ENCODE measurements around the gene STK11. TPM values are rescaled to one million over a fixed set of nuclear protein-coding genes. Genes with fewer than 3 reads are reported as not detected.
A peak's percentile ranks its signal among the peaks of the same experiment; 100 is the strongest.

The STK11 gene
- total and polyA plus RNA-seq, 2 of the 4 experiments (the other 2 are of a cell fraction) = 39.3 to 42.8 TPM

DNA sequence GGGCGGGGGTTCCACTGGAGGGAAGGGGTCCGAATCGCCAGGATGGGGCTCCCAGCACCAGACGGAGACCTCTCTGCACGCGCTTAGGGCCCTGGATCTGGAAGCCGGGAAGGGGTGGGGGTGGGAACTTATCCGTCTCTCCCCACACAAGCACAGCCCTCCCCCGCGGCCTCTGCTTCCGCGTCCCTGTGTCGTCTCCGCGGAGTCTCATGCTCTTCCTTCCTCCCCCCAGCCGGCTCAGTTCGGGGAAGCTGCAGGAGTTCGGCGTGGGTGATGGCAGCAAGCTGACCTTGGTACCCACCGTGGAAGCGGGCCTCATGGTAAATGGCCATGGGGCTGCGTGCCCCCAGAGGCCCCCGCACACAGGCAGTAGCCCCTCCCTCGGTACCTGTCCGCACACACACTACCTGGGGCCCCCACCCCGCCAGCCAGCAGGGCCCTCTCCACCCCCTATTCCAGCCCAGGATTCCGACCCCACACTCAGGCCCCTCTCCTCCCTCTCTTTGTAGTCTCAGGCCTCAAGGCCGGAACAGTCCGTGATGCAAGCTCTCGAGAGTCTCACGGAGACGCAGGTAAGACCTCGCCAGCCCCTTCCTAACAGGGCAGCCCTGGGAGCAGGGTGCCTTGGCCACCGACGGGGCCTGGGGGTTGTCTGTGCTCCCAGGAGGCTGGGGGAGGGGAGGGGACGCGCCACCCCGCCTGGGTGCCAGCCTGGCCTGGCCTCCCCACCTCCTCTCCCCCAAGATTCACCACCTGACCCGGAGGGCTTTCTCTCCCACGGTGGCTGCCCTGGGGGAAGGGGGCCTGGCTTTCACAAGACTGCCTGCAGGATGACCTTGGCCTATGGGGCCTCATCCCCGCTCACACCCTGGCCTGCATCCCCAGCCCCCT is 46.0 kb downstream of the STK11 start:
- peak overlapping the region; percentile 84 for H3K56ac ChIP-seq (ENCODE audit: extremely low read depth, insufficient read depth, low read length)
- peak overlapping the region; percentile 99 for H3K27ac ChIP-seq (ENCODE audit: insufficient read depth, low read length)
- H2AFZ ChIP-seq (replicated peaks; ENCODE audit: low read length, poor library complexity) = peak overlapping the region; percentile 14
- H4K5ac ChIP-seq (ENCODE audit: low read depth, low read length) = peak overlapping the region; percentile 80
- H3K23ac ChIP-seq (ENCODE audit: low read depth, low read length) = peak overlapping the region; percentile 97
- DNase-seq = peak; percentile 68
- peaks cover 50% of the 10 kb centered on the region for H3K36me3 ChIP-seq (ENCODE audit: control insufficient read depth, insufficient read depth, low read length)
- peak overlapping the region; percentile 96 for H3K14ac ChIP-seq (replicated peaks; ENCODE audit: low read depth, low read length)
- WGBS, 2 experiments (ENCODE audit: extremely low coverage in 2 of 2, insufficient read length in 1 of 2) = 0% methylated on average over 8 of the region's 41 CpGs; no CpG with 5 or more reads in 1 of the 2 experiments
- H3K79me1 ChIP-seq (ENCODE audit: low read depth in 1 of 2, low read length in 2 of 2) = peaks cover 0 to 30% of the 10 kb centered on the region in 2 experiments; a peak in 2 of 4 replicates
- no peaks in the 10 kb centered on the region for H3K9me1 ChIP-seq (ENCODE audit: insufficient read depth, low read length)
- peak overlapping the region; percentile 85 for H3K18ac ChIP-seq (ENCODE audit: low read depth, low read length)
- H2BK15ac ChIP-seq (ENCODE audit: low read depth, low read length) = peak overlapping the region; percentile 76; the same call in 1 of the 3 replicates
- peak overlapping the region; percentile 97 for H4K91ac ChIP-seq (ENCODE audit: insufficient read depth, low read depth, low read length)
- peak overlapping the region; percentile 94 for H3K4me3 ChIP-seq (ENCODE audit: insufficient read depth, low read depth, low read length)
- peaks cover 29% of the 10 kb centered on the region for H3K4me1 ChIP-seq (ENCODE audit: control insufficient read depth, insufficient read depth, low read length)
- H3K27me3 ChIP-seq (ENCODE audit: control insufficient read depth, insufficient read depth, low read length) = no peaks in the 10 kb centered on the region
- intact Hi-C loops (cut with micrococcal nuclease) (no loop called here), in situ Hi-C loops (cut with MboI; ENCODE audit: low sequenced_read_pairs) (no loop called here), dilution Hi-C loops (cut with HindIII; ENCODE audit: low sequenced_read_pairs, unreplicated experiment) (no loop called here)
- peak overlapping the region; percentile 92 for H2AK9ac ChIP-seq (replicated peaks; ENCODE audit: low read depth, low read length, poor library complexity)
- H2BK5ac ChIP-seq (ENCODE audit: low read depth, low read length, poor library complexity, severe bottlenecking) = peak overlapping the region; percentile 99
- peak overlapping the region; percentile 85 for H2BK120ac ChIP-seq (ENCODE audit: low read depth, low read length)
- peak overlapping the region; percentile 98 for H3K4ac ChIP-seq (ENCODE audit: low read depth, low read length)
- CTCF ChIA-PET = no interaction called here
- no peak for TF ChIP-seq MAFK (IDR thresholded peaks at IDR 0.05; ENCODE audit: low read depth, low read length)
- TF ChIP-seq MXI1 (IDR thresholded peaks at IDR 0.05; ENCODE audit: borderline replicate concordance, low read depth, low read length) = no peak
- 0 out of 2 replicates have a peak, but pooled peaks have one; percentile 48 for TF ChIP-seq POLR2A (IDR thresholded peaks at IDR 0.05; ENCODE audit: low read depth, low read length)
- no peak for TF ChIP-seq NFE2L2 (IDR thresholded peaks at IDR 0.05; ENCODE audit: low read depth, low read length)
- TF ChIP-seq CHD1 (IDR thresholded peaks at IDR 0.05; ENCODE audit: low read depth, low read length) = peak; percentile 68; the same call in 1 of the 2 replicates
- TF ChIP-seq CEBPB (IDR thresholded peaks at IDR 0.05; ENCODE audit: low read depth, low read length) = 0 out of 2 replicates have a peak, but pooled peaks have one; percentile 0
- TF ChIP-seq, protein P1, sequence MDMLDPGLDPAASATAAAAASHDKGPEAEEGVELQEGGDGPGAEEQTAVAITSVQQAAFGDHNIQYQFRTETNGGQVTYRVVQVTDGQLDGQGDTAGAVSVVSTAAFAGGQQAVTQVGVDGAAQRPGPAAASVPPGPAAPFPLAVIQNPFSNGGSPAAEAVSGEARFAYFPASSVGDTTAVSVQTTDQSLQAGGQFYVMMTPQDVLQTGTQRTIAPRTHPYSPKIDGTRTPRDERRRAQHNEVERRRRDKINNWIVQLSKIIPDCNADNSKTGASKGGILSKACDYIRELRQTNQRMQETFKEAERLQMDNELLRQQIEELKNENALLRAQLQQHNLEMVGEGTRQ (IDR thresholded peaks at IDR 0.05; ENCODE audit: low read depth, low read length) = no peak
- TF ChIP-seq SMC3 (IDR thresholded peaks at IDR 0.05; ENCODE audit: low read depth, low read length) = no peak
- no peak for TF ChIP-seq RAD21 (IDR thresholded peaks at IDR 0.05; ENCODE audit: low read length)
- H2AK5ac ChIP-seq (ENCODE audit: low read depth, low read length) = peak overlapping the region; percentile 94
- H4K20me1 ChIP-seq (ENCODE audit: insufficient read depth, low read length) = peaks cover 78% of the 10 kb centered on the region
- no peak overlapping the region for H2BK20ac ChIP-seq (ENCODE audit: low read depth, low read length)
- H4K8ac ChIP-seq (ENCODE audit: low read depth in 2 of 2, low read length in 2 of 2) = peak overlapping the region; percentile 80; a peak in 3 of 4 replicates
- H3K9ac ChIP-seq (ENCODE audit: low read depth, low read length) = peak overlapping the region; percentile 97
- no peak for ATAC-seq (ENCODE audit: low read depth)
- H3K9me3 ChIP-seq (ENCODE audit: control insufficient read depth, insufficient read depth, low read length) = no peaks in the 10 kb centered on the region
- no TSS peak for BruUV-seq (replicated peaks)
- POLR2A ChIA-PET (ENCODE audit: unreplicated experiment) = interaction anchor here (0.8 to 1.0 kb wide), 2 partner anchors 15 to 17 kb away, joined by 3 read pairs; partner anchors contain the start of gene CIRBP
- peak overlapping the region; percentile 82 for H3K4me2 ChIP-seq (ENCODE audit: low read depth, low read length)

All from IMR-90 (cell line).